Right renal pelvis (tissue), 4 donors: ENCODE results near the gene CRABP1. TPM values are rescaled to one million over a fixed set of nuclear protein-coding genes. Genes with fewer than 3 reads are reported as not detected.
"Not testable (repeated sequence)": the region's sequence is repeated elsewhere in the genome, so short reads cannot be mapped to it uniquely, and the experiment has no call there.

Source experiments
- DNase-seq, 4 donors: peaks; one replicate each; pipeline ENCODE4 v3.0.0-alpha.2; 2013; ENCODE audit warnings: low read depth in 4 of 4, low spot score in 3 of 4, missing footprints in 1 of 4
- polyA plus RNA-seq, 4 donors: library from polyadenylated mRNA; unstranded; fragments of 120-200 nt; gene quantifications; one replicate each; pipeline ENCODE4 v1.2.1, GENCODE V29; 2013; ENCODE audit not compliant: insufficient read length in 4 of 4

Gene CRABP1
- polyA plus RNA-seq, 4 donors = 57.5 to 72.9 (median 60.6) TPM

DNA sequence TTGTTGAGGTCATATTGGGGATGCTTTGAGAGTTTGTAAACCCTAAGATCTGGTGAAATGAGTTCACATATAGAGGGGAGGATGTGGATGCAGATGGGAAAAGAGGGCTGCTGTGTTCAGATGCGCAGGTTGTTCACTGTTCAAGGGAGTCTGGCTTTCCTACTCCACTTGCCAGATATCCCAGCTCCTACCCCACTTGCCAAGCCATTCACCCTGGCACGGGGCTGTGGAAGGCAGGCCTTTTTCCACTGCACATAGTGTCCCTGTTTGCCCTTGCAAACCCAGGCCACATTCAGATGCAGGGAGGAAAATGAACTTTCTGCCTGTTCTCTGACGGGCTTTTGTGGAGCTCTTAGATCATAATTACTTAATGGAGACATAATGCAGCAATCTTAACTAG lies 29.0 kb downstream of the CRABP1 start:
- DNase-seq = no peak

DNA sequence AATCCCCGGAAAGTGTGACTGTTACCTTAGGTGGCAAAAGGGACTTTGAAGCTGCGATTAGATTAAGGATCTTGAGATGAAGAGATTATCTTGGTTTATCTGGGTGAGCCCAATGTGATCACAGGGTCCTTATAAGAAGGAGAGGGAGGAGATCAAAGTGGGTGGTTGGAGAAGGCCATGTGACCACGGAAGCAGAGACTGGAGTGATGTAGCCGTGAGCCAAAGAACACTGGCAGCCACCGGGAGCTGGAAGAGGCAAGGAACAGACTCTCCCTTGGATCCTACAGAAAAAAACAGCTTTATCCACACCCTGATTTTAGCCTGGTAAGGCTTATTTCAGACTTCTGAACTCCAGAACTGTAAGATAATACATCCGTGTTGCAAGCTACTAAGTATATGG lies 29.9 kb downstream of the CRABP1 start:
- no peak for DNase-seq

DNA sequence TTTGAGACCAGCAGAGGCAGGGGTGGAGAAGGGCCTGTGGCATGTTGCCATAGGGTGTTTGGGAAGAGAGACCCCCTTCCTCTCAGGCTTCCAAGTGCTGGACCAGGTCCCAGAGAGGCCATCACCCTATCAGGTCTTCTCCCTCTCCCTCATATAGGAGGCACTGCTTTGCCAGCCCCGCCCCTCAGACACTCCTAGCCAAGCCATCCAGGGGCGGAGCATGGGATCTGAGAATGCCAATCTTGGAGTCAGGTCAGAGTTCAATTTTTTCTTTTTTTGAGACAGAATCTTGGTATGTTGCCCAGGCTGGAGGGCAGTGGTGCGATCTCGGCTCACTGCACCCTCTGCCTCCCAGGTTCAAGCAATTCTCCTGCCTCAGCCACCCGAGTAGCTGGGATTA lies 32.7 kb downstream of the CRABP1 start:
- DNase-seq = no peak

DNA sequence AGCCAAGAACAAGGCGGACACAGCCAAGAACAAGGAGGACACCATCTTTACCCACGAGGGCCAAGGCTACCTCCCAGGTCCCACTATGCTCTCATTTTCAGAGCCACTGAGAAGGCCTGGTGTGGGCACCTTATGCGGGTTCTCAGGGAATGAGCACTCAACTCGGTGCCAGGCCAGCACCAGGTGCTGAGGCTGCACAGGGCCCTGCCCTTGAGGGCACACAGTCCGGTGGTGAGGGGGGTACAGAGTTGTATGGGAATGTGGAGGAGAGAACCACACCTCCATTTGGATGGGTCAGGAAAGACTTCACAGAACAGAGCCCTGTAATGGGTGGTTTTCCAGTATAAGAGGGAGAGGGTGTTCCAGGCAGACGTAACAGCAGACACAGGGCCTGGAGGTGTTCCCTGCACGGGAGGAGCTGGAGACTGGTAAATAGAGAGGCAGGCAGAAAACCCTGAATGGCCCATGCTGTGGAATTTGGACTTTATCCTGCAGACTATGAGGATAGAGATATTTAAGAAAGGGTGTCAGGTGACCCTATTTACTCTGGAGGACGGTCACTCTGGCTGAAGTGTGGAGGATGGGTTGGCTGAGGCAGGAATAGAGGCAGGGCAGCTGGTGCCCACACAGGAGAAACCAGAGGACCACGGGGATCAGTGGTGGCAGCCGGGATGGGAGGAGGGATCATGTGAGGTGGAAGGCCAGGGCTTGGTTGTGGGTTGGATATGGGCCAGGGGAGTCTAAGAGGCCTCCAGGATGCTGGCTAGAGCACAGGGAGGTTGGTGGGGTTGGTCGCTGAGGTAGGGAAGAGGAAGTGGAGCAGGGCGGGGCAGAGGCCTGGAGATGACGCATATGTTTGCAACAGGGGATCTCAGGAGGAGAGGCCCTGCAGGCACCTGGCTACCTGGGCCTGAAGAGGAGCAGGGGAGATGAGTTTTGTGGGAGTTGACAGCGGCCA lies 34.6 kb downstream of the CRABP1 start:
- DNase-seq = no peak

DNA sequence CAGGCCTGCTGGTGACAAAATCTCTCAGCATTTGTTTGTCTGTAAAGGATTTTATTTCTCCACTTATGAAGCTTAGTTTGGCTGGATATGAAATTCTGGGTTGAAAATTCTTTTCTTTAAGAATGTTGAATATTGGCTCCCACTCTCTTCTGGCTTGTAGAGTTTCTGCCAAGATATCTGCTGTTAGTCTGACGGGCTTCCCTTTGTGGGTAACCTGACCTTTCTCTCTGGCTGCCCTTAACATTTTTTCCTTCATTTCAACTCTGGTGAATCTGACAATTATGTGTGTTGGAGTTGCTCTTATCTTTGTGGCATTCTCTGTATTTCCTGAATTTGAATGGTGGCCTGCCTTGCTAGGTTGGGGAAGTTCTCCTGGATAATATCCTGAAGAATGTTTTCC lies 40.0 kb downstream of the CRABP1 start:
- DNase-seq = not testable (repeated sequence)

DNA sequence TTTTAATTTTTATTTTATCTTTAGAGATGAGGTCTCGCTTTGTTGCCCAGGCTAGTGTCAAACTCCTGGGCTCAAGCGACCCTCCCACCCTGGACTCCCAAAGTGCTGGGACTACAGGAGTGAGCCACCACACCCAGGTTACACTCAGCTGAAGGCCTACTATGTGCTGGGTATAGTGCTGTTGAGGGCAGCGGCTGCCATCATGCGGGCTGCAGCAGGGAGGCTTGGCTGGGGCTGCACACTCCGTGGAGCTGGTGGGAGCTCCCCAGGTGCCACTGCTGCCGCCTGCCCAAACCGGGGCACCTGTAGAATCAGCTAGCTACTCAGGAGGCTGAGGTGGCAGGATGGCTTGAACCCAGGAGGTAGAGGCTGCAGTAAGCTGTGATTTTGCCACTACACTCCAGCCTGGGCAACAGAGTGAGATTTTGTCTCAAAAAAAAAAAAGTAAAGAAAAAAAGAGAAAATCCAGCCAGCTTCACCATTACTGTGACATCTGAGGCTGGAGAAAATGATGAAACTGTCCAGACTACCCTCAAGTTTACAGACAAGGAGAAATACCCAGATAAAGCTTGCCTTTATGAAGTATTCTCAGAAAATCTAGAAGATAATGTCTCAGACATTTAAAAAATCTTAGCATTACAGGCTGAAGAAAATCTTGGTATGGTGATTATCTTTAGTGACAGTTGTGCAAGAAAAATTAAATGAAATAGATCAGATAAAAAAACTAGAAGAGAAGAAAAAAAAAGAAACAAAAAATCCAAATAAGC lies 42.1 kb downstream of the CRABP1 start:
- no peak for DNase-seq

DNA sequence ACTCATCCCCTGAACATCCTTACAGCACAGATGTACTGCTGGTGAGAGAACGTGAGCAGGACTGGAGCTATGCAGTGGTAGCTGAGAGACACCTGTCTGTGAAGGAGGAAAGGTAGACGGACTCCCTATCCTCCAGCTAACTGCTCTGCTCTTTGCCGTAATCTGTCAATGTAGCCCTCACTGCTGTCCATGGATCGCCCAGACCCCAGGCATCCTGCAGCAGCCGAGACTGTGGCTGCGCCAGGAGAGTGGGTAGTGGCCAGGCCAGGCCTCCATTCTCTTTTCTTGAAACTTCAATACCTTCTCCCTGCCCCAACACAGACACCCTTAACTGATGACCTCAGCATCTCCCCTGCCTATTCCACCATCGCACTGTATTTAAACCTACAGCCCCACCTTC lies 44.5 kb downstream of the CRABP1 start:
- no peak for DNase-seq

DNA sequence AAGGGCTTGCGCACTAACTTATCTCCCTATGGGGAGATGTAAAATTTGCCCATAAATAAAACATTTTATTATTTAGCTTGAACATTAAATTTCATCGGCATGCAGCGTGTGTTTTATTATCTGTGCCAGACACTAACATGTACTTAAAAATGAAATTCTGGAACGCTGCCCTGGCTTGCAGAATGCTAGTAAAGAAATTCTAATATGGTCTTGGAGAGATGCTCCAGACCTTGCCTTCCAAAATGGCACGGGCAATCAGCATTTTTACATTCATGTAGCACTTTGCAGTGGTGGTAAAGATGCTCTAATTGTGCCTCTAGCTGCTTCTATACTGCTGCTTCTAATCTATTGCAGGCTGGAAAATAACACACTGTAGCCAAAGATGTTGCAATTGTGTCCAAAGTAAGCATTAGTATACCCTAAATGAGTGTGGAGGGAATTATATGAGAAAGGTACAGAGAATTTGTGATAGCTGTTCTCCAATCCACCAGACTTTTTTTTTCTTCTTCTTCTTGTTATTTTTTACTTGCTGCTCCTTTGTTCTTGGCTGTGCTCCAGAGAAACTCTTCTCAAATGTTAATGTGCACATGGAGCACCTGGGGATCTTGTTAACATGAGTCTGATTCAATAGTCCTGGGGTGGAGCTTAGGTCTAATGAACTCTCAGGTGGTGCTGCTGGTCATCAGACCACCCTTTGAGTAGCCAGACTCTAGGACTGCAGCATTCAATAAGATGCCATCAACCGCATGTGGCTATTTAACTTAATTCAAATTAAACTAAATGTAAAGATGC lies 47.3 kb downstream of the CRABP1 start:
- no peak for DNase-seq

DNA sequence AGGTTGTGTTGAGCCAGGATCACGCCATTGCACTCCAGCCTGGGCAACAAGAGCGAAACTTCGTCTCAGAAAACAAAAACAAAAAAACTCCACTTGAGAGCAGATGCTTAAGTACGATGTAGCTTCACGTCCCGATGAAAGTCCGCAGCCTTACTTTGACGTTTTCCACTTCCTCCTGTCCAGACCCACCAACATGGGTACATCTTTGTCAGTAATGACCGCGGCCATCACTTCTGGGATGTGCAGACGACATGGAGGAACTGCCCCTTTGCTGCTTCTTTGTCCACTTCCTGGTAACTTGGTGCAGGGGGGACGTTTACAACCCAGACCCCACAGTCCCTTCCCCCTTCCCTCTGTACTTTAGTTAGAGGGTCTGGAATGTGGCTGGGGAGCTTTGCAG lies 48.7 kb downstream of the CRABP1 start:
- DNase-seq = no peak

DNA sequence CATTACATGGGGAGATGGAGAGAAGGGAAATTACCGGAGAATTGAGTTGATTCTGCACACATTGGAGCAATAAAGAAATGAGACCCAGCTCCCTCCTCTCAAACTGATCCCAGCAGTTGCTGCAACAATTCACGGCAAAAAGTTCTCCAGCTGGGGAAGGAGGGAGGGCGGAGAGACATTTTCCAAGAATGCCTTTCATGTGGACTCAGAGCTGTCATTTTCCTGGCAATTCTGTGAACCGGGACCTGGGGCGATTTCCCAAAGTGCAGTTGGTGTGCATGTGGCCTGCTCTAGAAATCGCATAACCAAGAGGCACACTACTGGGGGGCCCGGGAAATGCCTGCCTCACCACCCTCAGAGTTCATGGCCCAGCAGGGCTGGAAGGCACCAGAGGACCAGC lies 49.2 kb downstream of the CRABP1 start:
- peak in 1 of 4 donors; percentile 45 for DNase-seq

DNA sequence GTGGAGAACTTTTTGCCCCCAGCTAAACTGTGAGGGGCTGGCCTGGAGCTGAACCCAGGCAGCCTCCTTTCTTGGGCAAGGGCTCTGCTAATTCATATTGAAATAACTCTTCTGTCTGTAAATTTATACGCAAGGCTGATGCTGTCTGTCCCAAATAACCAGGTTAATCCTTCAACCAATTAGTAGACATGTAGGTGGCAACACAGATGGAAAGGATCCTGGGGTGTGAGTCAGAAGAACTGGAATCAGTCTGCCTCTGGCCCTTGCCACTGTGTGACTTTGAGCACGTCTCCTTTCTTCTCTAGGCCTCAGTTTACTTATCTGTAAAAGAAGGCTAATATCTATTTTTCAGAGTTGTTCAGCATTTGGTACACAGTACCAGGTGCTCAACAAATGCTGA lies 49.6 kb downstream of the CRABP1 start:
- no peak for DNase-seq

DNA sequence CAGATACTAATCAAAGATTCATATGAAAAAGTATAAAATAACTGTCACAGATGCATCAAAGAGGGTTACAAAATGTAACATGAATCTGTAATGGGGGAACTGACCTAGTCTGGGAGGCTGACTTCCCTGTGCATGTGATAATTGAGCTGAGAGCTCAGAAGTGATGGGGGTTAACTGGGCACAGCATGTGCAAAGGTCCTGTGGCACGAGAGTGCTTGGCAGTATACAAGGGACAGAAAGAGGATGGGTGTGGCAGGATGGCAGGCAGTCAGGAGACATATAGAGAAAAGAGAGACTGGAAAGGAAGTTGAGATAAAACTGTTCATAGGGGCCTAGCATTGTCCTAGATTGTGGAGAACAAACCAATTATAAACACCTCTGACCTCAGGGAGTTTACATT lies 50.1 kb downstream of the CRABP1 start:
- no peak for DNase-seq

DNA sequence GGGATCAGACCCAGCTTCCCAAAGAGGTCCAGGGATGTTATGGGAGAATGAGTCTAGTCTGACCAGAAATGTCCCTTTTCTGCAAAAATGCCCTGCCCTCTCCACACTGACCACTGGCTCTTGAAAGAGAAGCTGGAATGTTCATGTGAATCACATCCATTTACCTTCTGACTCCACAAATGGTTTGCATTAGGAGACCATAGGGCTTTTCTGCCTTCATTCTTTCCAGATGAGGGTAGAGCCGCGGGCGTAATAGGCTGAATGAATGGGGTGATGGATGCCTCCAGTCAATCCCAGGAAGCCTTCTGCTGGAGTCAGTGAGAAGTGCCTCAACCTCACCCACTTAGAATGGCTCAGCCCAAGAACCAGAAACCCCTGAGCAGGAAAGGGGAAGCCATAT lies 50.7 kb downstream of the CRABP1 start:
- no peak for DNase-seq

DNA sequence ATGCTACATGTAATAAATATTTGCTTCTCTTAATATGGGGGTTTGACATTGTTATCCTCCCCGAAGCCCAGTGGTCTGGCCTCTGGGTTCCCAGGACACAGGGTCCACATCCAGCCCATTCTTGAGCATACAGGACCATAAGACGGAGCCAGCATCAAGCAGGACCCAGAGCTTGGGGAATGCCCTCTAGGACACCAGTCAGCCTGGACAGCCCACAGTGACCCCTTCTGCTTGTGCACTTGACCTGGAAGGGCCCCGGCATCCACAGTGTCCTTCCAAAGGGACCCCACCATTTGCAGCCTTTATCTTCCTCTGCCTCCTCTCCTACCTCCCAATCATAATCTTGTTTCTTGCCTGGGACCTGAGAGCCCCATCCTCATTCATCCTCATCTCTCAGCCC lies 51.6 kb downstream of the CRABP1 start:
- no peak for DNase-seq

DNA sequence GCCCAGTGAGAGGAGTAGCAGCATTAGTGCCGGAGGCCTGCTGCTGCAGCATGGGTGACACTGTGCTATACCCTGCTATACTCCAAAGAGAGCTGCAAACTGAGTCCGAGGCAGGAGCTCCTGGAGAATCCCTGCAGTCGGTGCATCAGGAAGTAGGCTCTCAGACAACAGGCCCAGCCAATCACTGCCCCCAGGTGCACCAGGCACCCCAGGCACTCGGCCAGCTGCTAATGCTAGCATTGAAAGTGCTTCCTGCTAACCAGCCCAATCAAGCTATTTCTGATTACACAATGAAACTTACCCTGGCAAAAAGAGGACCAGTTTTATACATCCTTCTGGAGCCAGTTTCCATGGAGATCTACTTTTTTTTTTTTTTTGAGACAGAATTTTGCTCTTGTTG lies 52.3 kb downstream of the CRABP1 start:
- DNase-seq = no peak

DNA sequence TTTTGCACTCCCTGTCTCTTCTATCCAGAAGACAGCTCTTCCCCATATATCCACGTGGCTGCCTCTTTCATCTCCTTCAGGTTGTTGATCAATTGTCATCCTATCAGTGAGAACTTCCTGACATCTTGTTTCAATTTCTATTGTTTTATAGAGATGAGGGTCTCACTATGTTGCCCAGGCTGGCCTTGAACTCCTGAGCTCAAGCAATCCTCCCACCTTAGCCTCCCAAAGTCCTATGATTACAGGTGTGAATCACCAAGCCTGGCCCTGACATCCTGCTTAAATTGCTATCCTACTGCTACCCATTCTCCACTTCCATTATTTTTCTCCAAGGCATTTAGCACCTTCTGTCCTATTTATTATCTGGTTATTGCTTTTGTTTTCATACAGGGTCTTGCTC lies 53.0 kb downstream of the CRABP1 start:
- no peak for DNase-seq

DNA sequence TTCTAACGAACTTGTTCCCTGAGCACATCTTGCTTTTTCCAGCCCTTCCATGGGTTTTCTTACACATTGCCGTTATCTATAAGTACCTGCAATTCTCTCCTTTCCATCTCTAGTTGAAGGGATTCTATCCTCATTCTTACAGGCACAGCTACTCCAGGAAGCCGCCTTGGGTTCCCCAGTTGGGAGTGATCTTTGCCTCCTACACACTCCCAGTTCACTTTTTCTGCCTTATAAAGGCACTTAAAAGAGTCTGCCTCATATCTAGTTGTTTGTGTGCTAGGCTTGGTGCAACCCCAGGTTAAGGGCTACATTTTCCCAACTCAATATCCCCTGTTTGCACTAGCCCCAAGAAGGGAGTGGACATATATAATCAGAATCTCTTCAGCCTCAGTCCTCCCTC lies 53.9 kb downstream of the CRABP1 start:
- DNase-seq = no peak

DNA sequence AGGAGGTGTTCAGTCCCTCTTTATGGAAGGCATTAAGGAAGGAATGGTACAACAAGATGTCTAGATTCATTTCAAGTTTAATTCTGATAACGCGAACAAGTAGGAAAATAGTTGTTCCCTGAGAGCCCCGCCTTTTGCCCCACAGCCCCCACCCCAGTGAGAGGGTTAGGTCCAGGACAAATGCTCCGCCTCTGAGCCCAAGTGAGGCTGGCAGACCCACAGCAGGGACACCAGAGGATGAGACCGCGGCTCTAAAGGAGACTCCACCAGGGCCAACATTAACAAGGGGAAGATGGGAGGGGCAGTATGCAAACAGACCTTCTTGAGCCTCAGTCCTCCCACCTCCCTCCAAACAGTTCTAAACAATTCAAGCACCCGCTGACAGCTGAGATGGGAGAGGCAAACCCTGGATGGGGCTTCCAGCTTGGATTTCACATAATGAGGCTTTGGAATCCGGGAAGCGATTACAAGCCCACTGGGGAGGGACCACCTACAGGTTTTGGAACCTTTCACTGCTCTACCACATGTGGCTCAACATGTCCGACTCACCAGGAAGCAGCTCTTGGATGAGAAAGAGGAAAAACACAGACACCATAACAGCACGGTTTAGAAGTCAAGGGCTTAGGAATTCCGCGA lies 54.9 kb downstream of the CRABP1 start:
- DNase-seq = no peak

DNA sequence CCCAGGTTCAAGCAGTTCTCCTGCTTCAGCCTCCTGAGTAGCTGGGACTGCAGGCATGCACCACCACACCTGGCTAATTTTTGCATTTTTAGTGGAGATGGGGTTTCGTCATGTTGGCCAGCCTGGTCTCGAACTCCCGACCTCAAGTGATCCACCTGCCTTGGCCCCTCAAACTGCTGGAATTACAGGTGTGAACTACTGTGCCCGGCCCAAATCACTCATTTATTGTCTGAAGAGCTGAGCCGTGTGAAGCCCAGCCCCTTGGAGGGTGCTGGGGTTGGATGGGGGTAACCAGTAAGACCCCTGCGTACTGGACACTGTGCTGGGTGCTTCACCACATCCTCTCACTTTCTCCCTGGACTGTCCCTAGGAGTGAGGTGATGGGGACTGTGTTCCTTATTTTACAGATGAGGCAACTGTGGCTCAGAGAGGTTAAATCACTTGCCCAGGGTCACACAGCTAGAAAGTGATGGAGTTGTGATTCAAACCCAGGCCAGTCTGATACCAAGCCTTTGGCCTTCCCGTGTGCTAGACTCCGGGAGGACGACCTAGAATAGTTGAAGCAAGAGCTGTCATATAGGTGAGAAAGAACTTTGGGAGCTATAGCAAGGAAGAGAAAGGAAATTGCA lies 56.1 kb downstream of the CRABP1 start:
- no peak for DNase-seq

DNA sequence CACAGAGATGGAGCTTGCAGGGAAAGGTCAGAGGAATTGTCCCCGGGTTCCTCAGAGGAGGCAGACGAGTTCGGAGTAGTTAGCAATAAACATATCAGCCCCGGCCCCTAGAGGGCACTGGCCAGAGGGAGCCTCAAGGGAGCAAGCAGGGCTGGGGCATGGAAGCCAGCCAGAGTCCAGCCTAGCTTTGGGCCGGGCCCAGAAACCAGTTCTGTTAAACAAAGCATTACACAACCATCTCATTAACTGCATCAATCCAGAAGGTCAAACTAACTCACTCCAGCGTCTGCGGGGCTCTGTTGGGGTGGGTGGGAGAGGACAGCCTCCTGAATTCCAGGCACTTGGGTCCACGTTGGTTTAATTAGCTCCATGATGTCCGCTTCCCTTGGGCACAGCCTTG lies 56.8 kb downstream of the CRABP1 start:
- DNase-seq = no peak
